ES-I3 (cell line): ENCODE measurements around the gene USP7.
"Not testable (repeated sequence)": the region's sequence is repeated elsewhere in the genome, so short reads cannot be mapped to it uniquely, and the experiment has no call there.

Source experiments
- H3K36me3 ChIP-seq: 2 replicates; pipeline ENCODE4 v1.6.1; 2013; ENCODE audit warnings: mild to moderate bottlenecking, low read length, control low read depth, moderate library complexity; ENCODE audit not compliant: insufficient read depth
- H3K4me1 ChIP-seq: 2 replicates; pipeline ENCODE4 v1.6.1; 2013; ENCODE audit warnings: mild to moderate bottlenecking, control low read depth, low read length; ENCODE audit not compliant: insufficient read depth
- H3K9ac ChIP-seq: 2 replicates; pipeline ENCODE4 v1.6.1; 2013; ENCODE audit warnings: low read depth, mild to moderate bottlenecking, low read length, moderate library complexity
- H3K9me3 ChIP-seq: 2 replicates; pipeline ENCODE4 v1.6.1; 2013; ENCODE audit warnings: mild to moderate bottlenecking, low read length, moderate library complexity; ENCODE audit not compliant: control insufficient read depth, insufficient read depth

The USP7 gene

DNA sequence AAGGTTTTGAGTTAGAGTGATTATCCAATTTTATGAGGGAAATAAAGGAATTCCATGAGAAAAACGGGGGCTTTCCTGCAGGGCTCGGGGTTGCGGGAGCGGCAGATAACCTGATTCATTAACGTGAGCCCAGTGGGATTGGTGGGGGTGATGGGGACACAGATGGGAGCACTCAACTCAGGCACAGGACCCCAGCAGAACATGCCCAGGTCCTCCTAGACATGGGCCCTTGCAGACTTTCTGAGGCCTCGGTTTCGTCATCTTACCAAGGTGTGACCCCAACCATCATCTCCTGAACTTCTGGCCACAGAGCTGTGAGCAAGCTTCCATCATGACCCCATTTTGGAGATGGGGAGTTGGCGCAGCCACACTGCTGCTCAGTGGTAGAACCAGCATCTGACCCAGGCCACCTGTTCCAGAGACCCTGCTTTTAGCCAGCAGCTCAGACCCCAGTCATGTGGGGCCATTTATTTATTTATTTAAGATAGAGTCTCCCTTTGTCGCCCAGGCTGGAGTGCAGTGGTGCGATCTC is 117.2 kb downstream of the USP7 start:
- Histone ChIP-seq H3K9ac (no peak overlapping the region), H3K36me3 (peaks cover 10% of the 10 kb centered on the region), H3K4me1 (peaks cover 10% of the 10 kb centered on the region; the same call in 1 of the 2 replicates)

GRCh38 chr16:8845699-8846298 is 117.9 kb downstream of the USP7 start:
- H3K9ac ChIP-seq = no peak overlapping the region
- peaks cover 9% of the 10 kb centered on the region for H3K36me3 ChIP-seq
- peaks cover 10% of the 10 kb centered on the region; the same call in 1 of the 2 replicates for H3K4me1 ChIP-seq
- no peaks in the 10 kb centered on the region for H3K9me3 ChIP-seq

More for the DNA sequence above, 117.2 kb downstream of the USP7 start:
- no peaks in the 10 kb centered on the region for H3K9me3 ChIP-seq

- not testable (repeated sequence) for H3K36me3 ChIP-seq, H3K9ac ChIP-seq, H3K9me3 ChIP-seq, H3K4me1 ChIP-seq
Observed at GRCh38 chr16:8843296-8843695, 120.4 kb downstream of the USP7 start.
